ENCODE results near the gene TRAF6. TPM values are rescaled to one million over a fixed set of nuclear protein-coding genes. Genes with fewer than 3 reads are reported as not detected.

The TRAF6 gene, protein sequence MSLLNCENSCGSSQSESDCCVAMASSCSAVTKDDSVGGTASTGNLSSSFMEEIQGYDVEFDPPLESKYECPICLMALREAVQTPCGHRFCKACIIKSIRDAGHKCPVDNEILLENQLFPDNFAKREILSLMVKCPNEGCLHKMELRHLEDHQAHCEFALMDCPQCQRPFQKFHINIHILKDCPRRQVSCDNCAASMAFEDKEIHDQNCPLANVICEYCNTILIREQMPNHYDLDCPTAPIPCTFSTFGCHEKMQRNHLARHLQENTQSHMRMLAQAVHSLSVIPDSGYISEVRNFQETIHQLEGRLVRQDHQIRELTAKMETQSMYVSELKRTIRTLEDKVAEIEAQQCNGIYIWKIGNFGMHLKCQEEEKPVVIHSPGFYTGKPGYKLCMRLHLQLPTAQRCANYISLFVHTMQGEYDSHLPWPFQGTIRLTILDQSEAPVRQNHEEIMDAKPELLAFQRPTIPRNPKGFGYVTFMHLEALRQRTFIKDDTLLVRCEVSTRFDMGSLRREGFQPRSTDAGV
- total RNA-seq (2014; rRNA removed) (4.0 and 4.1 TPM in 2 replicates), Bru-seq, nascent RNA (percentile 82 among the genes with signal in this experiment), BruChase-seq, experiment 1, labeled RNA remaining after a 6-hour chase (percentile 76 among the genes with signal in this experiment), BruChase-seq, experiment 2, labeled RNA remaining after a 2-hour chase (percentile 84 among the genes with signal in this experiment)
- long read RNA-seq, full-length matches to known transcripts: 9 of 11 reads
- long read RNA-seq, partial matches to known transcripts: 1 of 11 reads
- long read RNA-seq, other reads (novel, unspliced or antisense): 1 of 11 reads

DNA sequence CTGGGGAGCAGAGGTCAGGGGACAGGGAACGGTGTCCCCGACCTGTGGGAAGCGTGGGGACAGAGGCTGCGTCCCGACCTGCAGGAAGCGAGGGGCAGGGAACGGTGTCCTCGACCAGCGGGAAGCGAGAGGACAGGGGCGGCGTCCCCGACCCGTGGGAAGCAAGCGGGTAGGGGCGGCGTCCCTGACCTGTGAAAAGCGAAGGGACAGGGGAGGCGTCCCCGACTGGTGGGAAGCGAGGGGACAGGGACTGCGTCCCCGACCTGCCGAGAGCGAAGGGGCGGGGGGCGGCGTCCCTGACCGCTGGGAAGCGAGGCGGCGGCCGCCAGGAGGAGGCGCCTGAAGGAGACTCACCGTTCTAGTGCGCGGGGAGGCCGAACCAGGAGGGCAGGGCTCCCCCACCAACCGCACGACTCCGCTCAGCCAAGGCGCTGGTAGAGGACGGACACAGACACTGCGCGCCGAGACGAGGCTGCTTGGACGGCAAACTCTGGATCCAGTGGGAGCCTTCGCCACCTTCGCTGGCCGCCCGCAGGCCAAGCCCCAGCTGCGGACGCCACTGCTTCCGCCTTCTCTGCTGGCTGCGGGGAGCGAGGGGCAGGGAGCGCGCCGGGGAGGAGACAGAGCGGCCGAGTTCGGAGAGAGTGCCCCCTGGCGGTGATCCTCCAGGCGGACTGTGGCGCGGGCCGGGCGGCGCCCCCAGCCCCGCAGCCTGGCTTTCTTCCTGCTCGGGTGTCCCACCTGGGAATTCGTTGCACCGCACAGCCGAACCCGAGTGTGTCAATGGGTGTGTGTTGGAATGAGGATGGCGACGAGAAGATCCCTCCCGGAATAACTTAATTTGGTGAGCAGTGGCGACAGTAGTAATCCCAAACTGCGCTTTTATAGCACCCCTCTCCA lies at the start of gene TRAF6:
Gene TRAF6, minus strand, starts transcription at position 579 of the 900 bp plus-strand sequence. CDS start 8,757 bp downstream, outside the sequence.
- H4K20me1 ChIP-seq (ENCODE audit: low read length): peaks cover 23% of the 10 kb centered on the region; the same call in 1 of the 2 replicates
- H3K4me2 ChIP-seq (ENCODE audit: low read length): peak within 1 kb of the TSS; percentile 94
- ChIA-PET CTCF (interaction anchor here (0.6 to 1.7 kb wide), 4 partner anchors 17 to 54 kb away, joined by 3 to 10 read pairs (median 4); no protein-coding TSS in a partner anchor), POLR2A (ENCODE audit: unreplicated experiment) (no interaction called here)
- TF ChIP-seq, protein P1, sequence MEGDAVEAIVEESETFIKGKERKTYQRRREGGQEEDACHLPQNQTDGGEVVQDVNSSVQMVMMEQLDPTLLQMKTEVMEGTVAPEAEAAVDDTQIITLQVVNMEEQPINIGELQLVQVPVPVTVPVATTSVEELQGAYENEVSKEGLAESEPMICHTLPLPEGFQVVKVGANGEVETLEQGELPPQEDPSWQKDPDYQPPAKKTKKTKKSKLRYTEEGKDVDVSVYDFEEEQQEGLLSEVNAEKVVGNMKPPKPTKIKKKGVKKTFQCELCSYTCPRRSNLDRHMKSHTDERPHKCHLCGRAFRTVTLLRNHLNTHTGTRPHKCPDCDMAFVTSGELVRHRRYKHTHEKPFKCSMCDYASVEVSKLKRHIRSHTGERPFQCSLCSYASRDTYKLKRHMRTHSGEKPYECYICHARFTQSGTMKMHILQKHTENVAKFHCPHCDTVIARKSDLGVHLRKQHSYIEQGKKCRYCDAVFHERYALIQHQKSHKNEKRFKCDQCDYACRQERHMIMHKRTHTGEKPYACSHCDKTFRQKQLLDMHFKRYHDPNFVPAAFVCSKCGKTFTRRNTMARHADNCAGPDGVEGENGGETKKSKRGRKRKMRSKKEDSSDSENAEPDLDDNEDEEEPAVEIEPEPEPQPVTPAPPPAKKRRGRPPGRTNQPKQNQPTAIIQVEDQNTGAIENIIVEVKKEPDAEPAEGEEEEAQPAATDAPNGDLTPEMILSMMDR (conservative IDR thresholded peaks at IDR 0.05; ENCODE audit: low read depth, low read length): peak; percentile 83
- TF ChIP-seq EZH2 (IDR thresholded peaks at IDR 0.05; ENCODE audit: low read length, unreplicated experiment): no peak
- intact Hi-C loops (cut with micrococcal nuclease): loop anchor here (1.0 to 2.0 kb wide), 2 partner anchors 31 to 85 kb away; partner anchors contain the start of gene IFTAP
- H3K9me3 ChIP-seq (ENCODE audit: low read length): no peaks in the 10 kb centered on the region
- peak within 1 kb of the TSS; percentile 38 for H3K27ac ChIP-seq (ENCODE audit: low read length)
- H3K9ac ChIP-seq (ENCODE audit: low read length): peak within 1 kb of the TSS; percentile 91
- no peaks in the 10 kb centered on the region for H3K9me2 ChIP-seq (replicated peaks; ENCODE audit: low read length)
- H3K36me3 ChIP-seq (ENCODE audit: low read depth, low read length): no peaks in the 10 kb centered on the region
- no TSS peak for BruUV-seq (replicated peaks)
- peaks cover 39% of the 10 kb centered on the region for H3K79me2 ChIP-seq (ENCODE audit: low read length)
- H3K4me3 ChIP-seq (ENCODE audit: low read length): peak within 1 kb of the TSS; percentile 92
- no peaks in the 10 kb centered on the region for H3K27me3 ChIP-seq (ENCODE audit: low read length)
- peaks cover 11% of the 10 kb centered on the region; the same call in 1 of the 2 replicates for H3K4me1 ChIP-seq (ENCODE audit: insufficient read depth, low read length)
- DNase-seq (peak; percentile 76), ATAC-seq (peak; percentile 91)
- H2AFZ ChIP-seq (ENCODE audit: low read length): peak within 1 kb of the TSS; percentile 99
- H3F3A ChIP-seq (ENCODE audit: low read length, unreplicated experiment): no peaks in the 10 kb centered on the region

- no peak overlapping the region for H2AFZ ChIP-seq (ENCODE audit: low read length)
- no peak overlapping the region for H3K4me3 ChIP-seq (ENCODE audit: low read length)
- ChIA-PET POLR2A (ENCODE audit: unreplicated experiment) (no interaction called here), CTCF (no interaction called here)
- H3K79me2 ChIP-seq (ENCODE audit: low read length): no peaks in the 10 kb centered on the region
- H3K9ac ChIP-seq (ENCODE audit: low read length): no peak overlapping the region
- no peaks in the 10 kb centered on the region for H4K20me1 ChIP-seq (ENCODE audit: low read length)
- H3K4me1 ChIP-seq (ENCODE audit: insufficient read depth, low read length): no peaks in the 10 kb centered on the region
- no peaks in the 10 kb centered on the region for H3K9me3 ChIP-seq (ENCODE audit: low read length)
- TF ChIP-seq EZH2phosphoT487 (IDR thresholded peaks at IDR 0.05; ENCODE audit: borderline replicate concordance, low read length) (no peak), EZH2 (IDR thresholded peaks at IDR 0.05; ENCODE audit: low read length, unreplicated experiment) (no peak)
- TF ChIP-seq, protein P1 (conservative IDR thresholded peaks at IDR 0.05; ENCODE audit: low read depth, low read length): no peak
- no peak overlapping the region for H3K27ac ChIP-seq (ENCODE audit: low read length)
- peaks cover 35% of the 10 kb centered on the region for H3K27me3 ChIP-seq (ENCODE audit: low read length)
- H3K9me2 ChIP-seq (replicated peaks; ENCODE audit: low read length): no peaks in the 10 kb centered on the region
- DNase-seq (no peak), ATAC-seq (no peak)
- intact Hi-C loops (cut with micrococcal nuclease): no loop called here
- no TSS peak for BruUV-seq (replicated peaks)
- no peaks in the 10 kb centered on the region for H3K36me3 ChIP-seq (ENCODE audit: low read depth, low read length)
- no peaks in the 10 kb centered on the region for H3F3A ChIP-seq (ENCODE audit: low read length, unreplicated experiment)
- H3K4me2 ChIP-seq (ENCODE audit: low read length): no peak overlapping the region
Observed at GRCh38 chr11:36558571-36559413, 48.7 kb upstream of the TRAF6 start.

All from PC-3 (cell line).